H1 (cell line): Measurements from ENCODE around the gene SLC35F6. TPM values are rescaled to one million over a fixed set of nuclear protein-coding genes. Genes with fewer than 3 reads are reported as not detected.

Source experiments
- CTBP2 ChIP-seq: IDR thresholded peaks from 2 replicates; pipeline ENCODE4 v1.7.0; 2011; ENCODE audit warnings: borderline replicate concordance, mild to moderate bottlenecking, moderate library complexity, mixed read lengths, low read length; ENCODE audit not compliant: insufficient read depth, insufficient read length
- E2F6 ChIP-seq: IDR thresholded peaks from 2 replicates; pipeline ENCODE4 v1.6.1; 2012; ENCODE audit warnings: inconsistent platforms
- EZH2 ChIP-seq: fragments of 200-600 bp; sonication (generic); IDR thresholded peaks from 2 replicates; pipeline ENCODE4 v1.7.1; 2012; ENCODE audit warnings: low read depth, mild to moderate bottlenecking, moderate library complexity, low read length, inconsistent platforms; ENCODE audit not compliant: severe bottlenecking
- NANOG ChIP-seq: IDR thresholded peaks from 2 replicates; pipeline ENCODE4 v1.6.1; 2011; ENCODE audit warnings: low read length, low read depth, mild to moderate bottlenecking, inconsistent platforms; ENCODE audit not compliant: insufficient read depth, poor library complexity, severe bottlenecking
- polyA plus RNA-seq, 7 experiments: library from polyadenylated mRNA; depleted of rRNA in 3 of 7; stranded (reverse) in 5 of 7; unstranded in 2 of 7; fragments of >200 nt in 5 of 7; fragments of 200-250 nt in 2 of 7; gene quantifications; 1 replicate in 5 of 7; 2 replicates in 1 of 7; 4 replicates in 1 of 7; pipeline versions ENCODE4 v1.2.1 to v1.2.3, GENCODE V29; 2011 to 2013; ENCODE audit warnings: missing spikeins in 2 of 7, mixed read lengths in 2 of 7
- total RNA-seq: library from RNA; stranded (reverse); fragmentation: NEBNext Ultra II Directional; extraction: Animal tissue kit (Norgen Biotek cat#: 25700); gene quantifications from 2 replicates; pipeline ENCODE4 v1.2.1, GENCODE V29; 2021

SLC35F6 gene
- total and polyA plus RNA-seq, 2 of the 8 experiments (the other 6 are each of a cell fraction or from before 2014, with no cell fraction given) = 11.2 to 13.5 TPM

GRCh38 chr2:26718949-26719686 is 45.0 kb upstream of the SLC35F6 start (continued):
- no peak for TF ChIP-seq NANOG
- TF ChIP-seq EZH2 = no peak
- no peak for TF ChIP-seq E2F6
- no peak for TF ChIP-seq CTBP2
